ENCODE results near the gene PDLIM5.
"Not testable (repeated sequence)": the region's sequence is repeated elsewhere in the genome, so short reads cannot be mapped to it uniquely, and the experiment has no call there.

PDLIM5 gene

DNA sequence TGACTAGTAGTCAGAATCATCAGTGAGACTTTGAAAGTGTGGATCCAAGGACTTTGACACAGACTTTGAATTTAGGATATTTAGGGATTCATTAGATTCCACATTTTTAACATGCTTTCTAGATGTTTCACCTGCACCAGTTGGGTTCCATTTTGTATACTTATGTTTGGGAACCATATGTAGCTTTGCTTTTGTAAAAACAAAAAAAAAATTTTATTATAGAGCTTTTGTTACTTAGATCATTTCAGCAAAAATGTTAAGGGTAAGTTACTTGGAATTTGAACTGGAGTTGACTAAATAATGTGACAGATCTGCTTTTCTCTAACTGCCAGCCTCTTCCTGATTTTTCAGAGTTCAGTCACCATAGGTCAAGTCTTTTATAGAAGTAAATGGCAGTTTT is 14.6 kb downstream of the PDLIM5 start:
- no peak for DNase-seq

DNA sequence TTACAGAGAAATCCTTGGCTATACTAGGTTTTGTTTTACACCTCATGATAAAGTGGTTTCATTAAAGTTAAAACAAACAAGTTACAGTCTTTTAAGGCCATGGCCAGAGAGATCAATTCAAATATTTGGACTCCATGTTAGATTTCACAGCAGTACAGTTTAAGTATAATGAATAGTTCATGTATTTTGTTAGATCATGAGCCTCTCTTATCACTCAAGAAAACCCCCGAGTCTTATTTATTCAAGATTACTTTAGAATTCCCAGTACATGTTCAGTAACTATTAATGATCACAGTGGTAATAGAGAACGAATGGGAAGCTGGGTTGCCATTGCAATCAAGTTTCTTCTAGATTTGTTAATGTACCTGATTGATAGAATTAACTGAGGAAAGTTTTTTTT is 15.2 kb downstream of the PDLIM5 start:
- DNase-seq: no peak

DNA sequence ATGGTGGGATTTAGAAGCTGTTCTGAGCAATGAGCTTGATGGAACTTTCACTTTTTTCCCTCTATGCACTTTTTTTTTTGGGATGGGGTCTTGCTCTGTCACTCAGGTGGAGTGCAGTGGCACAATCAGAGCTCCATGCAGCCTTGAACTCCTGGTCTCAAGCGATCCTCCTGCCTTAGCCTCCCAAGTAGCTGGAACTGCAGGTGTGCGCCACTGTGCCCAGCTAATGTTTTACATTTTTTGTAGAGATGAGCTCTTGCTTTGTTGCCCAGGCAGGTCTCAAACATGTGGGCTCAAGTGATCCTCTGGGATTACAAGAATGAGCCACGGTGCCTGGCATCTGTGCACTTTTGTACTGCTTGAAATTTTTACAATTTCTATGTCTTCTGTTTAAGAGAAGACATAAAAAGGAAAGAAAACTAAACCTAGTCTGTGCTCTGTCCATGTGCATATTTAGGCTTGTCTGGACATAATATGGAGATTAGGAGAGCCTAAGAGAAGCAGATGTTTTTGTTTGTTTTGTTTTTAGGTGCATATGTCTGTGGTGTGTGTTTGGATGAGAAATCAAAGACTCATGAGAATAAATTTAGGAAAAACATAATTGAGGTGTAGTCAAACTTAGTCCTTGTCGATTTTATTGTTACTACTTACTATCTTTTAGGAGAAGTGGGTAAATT is 16.5 kb downstream of the PDLIM5 start:
- DNase-seq: no peak

DNA sequence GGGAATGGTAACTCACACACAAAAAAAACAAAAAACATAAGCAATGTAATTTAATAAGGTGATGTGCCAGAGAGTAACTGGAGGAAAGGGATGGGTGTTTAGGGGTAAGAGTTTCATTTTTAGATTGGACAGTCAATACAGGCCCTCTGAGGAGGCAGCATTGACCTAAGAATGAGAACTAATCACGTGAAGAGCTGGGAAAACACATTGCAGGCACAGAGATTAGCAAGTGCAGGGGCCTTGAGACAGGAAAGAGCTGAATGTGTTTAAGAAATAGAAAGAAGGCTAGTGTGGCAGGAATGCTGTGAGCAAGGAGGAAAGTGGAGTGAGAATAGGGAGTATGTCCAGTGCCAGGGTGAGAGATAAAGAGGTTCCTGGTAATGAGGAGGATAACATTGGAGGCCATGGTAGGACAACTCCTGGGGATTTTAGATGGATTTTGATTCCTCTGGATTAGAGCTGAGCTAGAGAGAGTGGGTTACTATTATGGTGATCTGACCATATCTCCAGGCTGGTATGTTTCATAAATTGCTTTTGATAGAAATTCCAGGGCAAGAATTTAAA is 17.6 kb downstream of the PDLIM5 start:
- no peak for DNase-seq

DNA sequence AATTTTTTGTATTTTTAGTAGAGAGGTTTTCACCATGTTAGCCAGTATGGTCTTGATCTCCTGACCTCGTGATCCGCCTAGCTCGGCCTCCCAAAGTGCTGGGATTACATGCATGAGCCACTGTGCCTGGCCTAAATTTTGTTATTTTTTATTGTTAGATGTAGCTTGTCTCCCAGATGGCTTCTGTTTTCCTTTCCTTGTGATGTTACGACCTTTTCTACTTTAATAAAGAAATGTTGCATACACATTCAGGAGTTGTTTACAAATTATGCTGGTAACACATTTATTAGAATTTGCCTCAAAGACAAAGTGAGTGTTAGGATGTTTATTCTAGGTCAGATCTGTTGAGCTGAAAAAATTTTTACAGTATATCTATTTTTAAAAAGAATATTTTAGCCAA is 18.4 kb downstream of the PDLIM5 start:
- DNase-seq: no peak

DNA sequence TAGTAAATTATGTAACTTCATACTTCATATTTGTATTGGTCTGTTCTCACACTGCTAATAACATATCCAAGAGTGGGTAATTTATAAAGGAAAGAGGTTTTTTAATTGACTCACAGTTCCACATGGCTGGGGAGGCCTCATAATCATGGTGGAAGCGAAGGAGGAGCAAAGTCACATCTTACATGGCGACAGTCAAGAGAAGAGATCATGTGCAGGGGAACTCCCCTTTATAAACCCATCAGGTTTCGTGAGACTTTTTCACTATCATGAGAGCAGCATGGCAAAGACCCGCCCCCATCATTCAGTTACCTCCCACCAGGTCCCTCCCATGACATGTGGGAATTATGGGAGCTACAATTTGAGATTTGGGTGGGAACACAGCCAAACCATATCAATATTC is 19.0 kb downstream of the PDLIM5 start:
- DNase-seq: not testable (repeated sequence)

DNA sequence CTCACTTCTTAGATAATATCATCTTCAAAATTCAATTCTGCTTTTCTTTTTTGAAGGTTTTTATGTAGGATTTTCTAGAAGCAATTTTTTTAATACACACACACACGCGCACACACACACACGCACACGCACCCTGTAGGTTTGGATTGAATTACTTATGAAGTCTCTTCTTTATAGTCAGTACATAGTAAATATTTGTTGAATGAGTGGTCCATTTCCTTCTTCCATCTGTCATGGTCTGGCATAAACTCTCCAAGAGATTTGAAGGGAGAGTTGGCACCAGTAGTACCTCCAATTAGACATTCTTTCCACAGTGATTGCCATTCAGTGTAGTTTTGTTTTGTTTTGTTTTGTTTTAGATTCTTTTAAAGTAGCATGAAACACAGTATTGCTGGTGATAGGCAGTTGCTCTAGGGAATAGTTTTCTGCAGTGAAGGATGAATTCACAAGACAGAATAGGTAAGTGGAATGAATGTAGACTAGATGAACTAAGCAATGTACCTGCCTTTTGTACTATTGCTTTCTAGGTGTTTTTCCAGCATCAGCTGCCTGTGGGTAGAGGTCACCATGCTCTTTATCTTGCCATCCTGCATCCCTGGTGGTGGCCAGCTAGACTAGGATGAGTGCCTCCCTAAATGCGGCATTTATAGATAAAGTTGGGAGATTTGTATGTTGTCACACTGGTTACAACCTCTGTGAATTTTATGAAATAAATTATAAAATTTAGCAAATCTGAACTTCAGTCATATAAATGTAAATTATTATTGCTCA is 20.5 kb downstream of the PDLIM5 start:
- no peak for DNase-seq

DNA sequence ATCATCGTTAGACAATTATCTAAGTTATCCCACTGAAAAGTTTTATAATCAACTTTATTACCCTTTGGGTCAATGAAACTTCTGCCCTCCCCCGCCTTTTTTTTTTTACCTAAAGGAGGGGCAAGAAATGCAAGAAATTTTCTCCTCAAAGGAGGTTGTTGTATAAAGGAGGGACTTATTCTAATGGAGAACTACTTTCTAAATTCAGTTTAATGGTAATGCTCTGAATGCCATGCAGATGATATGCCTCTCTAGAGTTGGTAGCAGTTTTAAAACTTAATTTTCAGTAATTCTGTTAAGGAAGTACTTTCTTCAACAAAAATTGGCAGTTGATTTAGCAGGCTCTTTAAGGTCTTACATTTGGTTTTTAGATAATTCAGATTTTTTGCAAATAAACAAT is 23.3 kb downstream of the PDLIM5 start:
- DNase-seq: no peak

DNA sequence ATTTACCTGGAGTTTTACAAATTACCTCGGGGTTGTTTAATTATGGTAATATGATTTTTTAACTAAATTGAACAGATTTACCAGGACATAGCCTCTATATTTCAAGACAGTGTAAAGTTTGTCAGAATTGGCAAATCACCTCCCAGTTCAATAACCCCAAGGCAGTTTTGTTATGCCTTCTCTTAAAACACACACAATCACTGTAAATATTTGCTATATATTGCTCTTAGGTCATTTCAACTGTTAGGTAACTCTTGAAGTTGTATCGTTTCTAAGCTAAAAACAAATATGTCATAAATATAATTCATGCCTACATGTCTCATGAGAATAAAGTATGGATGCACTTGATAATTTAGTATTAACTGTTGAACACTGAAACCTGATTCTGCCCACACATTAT is 24.1 kb downstream of the PDLIM5 start:
- no peak for DNase-seq

DNA sequence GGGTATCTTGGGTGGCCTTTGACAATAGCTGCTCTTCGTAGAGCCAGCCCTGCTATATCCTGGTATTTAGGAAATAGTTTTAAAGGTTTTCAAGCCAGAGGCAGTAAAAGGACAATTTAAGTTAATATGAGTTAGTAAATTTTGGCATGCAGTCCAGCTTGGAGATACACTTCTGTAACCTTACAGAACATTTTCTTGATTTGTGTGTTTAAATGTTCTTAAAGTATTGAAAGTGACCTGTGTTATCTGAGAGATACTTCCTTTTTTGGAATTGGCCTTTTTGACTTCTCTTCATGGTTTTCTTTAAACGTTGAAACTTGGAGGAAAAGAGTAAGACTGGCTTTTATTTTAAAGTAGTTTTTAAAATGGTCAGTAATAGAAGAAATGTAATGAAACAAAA is 25.5 kb downstream of the PDLIM5 start:
- DNase-seq: no peak

DNA sequence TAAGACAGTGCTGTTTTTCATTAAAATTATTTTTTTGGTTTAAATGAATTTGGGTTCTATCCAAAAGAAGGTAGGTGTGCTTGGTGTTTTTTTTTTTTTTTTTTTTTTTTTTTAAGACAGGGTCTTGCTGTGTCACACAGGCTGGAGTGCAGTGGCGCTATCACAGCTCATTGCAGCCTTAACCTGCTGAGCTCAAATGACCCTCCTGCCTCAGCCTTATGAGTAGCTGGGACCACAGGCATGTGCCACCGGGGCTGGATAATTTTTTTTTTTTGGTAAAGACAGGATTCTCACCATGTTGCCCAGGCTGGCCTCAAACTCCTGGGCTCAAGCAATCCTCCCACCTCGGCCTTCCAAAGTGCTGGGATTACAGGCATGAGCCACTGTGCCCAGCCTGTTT is 27.1 kb downstream of the PDLIM5 start:
- not testable (repeated sequence) for DNase-seq

DNA sequence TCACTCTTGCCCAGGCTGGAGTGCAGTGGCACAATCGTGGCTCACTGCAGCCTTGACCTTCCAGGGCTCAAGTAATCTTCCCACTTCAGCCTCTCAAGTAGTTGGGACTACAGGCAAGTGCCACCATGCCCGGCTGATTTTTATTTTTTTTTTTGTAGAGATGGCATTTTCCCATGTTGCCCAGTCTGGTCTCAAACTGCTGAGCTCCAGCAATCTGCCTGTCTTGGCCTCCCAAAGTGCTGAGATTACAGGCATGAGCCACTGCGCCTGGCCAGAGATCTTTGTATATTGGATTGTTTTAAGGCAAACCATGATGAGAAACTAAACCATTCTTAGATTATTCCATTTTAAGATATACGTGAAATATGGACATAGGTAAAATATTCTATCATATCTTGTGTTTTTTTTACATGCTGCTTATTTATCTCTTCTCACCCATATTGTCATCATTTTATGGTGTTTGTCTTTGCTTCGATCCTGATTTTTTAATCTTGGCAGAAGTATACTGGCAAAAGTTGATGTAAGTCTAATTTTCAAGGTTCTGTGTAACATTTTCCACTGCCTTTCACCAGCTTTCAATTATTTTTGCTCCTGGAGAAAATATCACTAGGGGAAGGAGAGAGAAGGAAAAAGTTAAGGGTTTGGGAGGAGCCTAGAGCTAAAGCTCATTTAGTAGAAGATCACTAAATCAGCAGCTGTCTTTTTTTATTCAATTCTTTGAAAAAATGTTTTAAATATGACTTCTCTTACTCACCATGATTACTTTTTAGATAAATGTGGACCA is 27.8 kb downstream of the PDLIM5 start:
- no peak for DNase-seq

DNA sequence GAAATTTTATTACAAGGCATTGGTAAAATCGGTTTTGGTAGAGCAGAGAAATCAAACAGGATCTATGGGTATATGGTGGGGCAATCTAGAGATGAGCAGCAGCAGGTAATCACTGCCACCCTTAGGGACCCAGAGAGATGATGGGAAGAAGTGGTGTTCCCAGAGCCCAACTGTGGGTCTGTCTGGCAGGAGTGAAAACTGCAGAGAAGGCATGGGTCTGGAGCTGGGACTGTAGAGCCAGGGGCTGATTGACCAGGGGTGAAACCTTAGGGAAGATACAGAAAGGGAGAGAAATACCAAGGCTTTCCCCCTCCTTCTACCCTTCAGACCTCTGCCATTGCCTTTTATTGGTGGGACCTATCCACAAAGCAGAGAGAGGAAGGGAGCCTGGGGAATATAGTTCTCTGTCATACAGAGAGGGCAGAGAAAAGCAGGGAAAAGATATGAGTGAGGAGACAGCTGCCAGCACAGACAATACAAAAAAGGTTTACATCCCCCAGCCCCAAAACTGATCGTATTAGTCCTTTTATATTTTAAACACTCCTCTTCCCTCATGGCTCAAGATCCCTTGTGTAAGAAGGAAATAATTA is 28.7 kb downstream of the PDLIM5 start:
- DNase-seq: no peak

DNA sequence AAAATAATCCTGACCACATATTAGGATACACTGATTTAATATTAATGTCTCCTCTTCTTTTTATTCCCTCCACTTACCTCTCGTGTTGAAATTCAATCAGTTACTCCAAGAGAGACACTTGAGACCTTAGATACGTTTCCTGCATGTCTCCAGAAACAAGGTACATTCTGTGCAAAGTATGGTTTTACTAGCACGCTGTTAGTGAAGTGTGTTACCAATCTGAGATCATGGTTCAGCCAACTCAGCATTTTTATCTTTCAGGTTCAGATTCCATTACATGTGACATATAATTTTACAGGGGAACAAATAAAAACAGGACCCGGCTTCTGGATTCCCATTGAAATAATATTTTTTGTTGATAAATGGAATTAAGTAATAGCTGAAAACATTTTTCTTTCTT is 32.2 kb downstream of the PDLIM5 start:
- DNase-seq: no peak

DNA sequence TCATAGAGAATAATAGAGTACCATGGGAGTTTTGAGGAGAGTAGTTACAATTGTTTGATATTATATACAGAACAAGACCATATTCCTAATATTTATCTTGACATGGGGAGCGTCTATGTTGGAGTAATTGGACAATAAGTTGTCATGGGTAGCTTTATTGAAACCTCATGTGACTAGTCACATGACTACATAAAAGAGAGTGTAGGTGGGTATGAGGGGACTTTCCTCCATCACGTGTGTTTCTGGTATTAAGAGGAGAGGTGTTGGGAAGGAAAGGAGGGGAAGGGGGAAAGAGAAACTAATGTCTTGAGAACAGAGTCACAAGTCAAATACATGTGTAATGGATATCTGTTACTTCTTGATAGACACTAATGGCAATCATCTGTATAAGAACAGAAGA is 33.1 kb downstream of the PDLIM5 start:
- no peak for DNase-seq

DNA sequence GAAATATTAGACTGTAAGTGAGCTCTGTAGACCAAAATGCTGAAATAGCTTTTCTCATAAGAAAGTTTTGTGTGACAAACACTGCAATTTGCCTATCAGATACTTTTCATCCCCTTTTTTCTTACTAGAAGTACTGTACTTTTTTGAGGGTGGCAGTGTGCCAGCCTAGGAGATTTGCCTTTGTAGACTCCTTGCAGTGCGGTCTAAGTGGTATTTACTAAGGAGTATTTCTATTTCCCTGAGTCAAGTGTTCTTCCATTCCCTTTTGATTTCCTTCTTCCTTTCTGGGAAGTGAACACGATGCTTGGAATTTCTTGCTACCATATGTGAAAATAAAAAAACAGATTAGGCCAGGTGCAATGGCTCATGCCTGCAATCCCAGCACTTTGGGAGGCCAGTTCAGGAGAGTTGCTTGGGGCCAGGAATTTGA is 34.6 kb downstream of the PDLIM5 start:
- no peak for DNase-seq

DNA sequence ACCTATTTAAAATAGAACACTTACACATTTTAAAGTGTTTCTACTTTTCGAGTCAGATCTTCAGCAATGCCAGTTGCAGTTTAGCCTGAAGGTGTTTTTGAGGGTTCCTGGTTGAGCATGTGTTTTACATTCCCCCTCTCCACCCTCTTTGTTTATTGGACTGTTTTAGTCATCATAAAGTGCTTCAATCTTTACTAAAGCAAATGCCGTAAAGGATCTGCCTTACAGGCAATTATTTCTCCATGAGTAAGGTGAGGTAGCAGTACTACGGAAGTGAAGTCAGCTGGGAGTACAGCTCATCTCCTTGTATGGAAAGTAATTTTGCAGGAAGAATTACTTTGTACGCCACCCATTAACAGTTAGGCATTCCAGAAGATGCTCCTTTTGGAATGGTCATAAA is 36.9 kb downstream of the PDLIM5 start:
- no peak for DNase-seq

DNA sequence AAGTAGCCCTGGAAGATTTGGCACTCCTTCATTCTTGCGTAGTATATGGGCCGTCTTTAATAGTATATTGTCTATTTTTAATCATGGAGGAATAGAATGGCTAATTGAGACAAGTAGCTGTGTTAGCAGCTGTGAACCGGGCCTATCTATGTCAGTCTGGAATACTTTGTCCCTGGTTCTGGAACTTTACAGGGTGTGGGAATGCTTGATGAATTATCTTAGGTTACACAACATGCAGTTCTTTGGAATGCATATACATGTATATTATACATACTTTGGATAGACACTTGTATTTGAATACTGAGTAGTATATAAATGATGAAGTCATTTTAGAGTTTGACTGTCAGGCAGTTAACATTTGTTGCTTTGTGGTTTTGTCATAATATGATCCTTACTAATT is 37.4 kb downstream of the PDLIM5 start:
- no peak for DNase-seq

DNA sequence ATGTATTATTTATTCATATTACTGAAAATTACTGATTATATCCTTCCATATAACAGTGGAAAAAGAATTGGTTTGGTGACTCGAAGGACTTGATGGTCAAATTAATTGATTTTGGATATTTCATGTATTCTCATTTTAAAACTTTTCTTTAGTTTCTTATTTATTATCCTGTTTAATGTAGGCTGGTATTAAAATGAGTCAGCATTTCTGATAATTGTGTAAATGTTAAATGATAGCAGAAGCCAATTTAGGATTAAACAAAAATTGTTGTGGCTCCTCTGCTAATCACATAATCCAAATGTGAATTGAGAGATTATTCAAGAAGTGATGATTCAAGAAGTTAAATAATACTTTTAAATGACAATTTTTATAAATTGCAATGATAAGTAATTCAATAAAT is 38.7 kb downstream of the PDLIM5 start:
- no peak for DNase-seq

DNA sequence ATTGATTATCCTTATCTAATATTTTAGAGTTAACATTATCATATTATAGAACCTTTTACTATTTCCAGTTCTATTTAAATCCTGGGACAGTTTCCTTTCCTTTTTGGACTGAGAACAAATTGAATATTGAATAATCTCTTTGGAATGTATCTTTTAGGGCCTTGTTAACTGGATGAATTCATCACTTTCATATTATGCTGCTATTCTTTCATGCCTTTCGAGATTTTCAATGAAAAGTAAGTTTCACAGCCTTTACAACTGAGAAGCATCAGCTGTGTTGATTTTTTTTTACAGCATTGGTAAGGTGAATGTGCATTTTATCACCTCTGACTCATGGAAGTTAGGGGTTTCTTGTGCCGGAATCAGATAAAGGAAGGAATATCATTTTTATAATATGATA is 39.6 kb downstream of the PDLIM5 start:
- no peak for DNase-seq

DNA sequence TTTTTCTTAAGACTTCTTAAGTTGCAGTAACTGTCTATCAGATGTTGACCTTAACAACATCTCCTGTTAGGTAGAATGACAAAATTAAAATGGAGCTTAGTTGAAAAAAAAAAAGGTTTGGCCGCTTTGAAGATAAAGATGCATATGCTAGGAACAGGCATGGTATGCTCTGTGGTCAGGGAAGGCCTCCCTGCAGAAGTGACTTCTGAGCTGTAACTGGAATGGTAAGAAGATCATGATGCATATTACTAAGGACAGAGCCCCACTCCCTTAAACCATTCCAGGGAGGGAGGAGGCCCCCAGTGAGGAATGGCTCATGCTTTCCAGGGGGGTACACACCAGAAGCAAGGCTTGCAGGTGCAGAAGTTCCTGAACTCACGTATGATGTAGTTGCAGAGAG is 43.7 kb downstream of the PDLIM5 start:
- DNase-seq: no peak

DNA sequence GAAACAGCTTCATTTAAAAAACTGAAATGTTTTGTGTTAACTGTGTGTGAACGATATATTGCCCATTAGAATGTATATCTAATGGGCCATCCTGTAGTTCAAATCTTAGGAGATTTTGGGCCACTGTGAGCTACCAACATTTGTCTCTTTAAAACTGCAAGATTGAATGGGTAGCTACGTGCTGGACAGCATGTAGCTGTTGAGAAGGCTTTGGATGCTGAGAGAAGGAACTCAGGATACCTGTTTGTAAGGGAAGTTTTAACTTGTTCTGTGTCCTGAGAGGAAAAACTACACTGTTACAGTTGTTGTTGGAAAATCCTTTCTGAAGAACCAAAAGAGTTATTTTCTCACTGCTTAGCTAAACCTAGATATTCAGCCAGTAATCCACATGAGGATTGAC is 45.9 kb downstream of the PDLIM5 start:
- DNase-seq: no peak

DNA sequence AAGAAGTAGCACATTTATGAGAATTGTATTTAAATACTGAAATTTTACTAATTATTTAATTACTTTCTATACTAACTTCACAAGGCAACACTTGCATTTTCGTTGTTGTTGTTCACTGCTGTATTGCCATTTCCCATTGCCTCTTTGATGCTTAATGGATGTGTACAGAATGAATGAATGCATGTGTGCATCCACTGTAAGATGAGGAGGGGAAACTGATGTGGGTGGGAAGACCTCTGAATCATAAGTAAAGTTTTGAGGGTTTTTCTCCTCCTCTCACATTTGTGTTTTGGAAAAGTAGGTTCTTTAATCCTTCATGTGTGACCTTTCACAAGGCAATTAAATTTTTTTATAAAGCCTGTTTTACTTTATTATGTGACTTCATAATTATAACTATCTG is 46.8 kb downstream of the PDLIM5 start:
- no peak for DNase-seq
